Vagina (tissue), 2 donors: ENCODE data around the gene EPB41L2. TPM values are rescaled to one million over a fixed set of nuclear protein-coding genes. Genes with fewer than 3 reads are reported as not detected.
A peak's percentile ranks its signal among the peaks of the same experiment; 100 is the strongest.

ENCODE experiments used
- DNase-seq, 2 donors: peaks; one replicate each; pipeline ENCODE4 v3.0.0-alpha.2; 2017; ENCODE audit errors: extremely low spot score in 2 of 2
- H3K27ac ChIP-seq: fragments of 200-600 bp; sonication (generic); one replicate; pipeline ENCODE4 v1.5.1; 2019
- H3K27me3 ChIP-seq: fragments of 200-600 bp; sonication (generic); one replicate; pipeline ENCODE4 v1.5.1; 2019
- H3K36me3 ChIP-seq, 2 donors: fragments of 200-600 bp; sonication (generic); one replicate each; pipeline ENCODE4 v1.5.1; 2017 to 2019
- H3K4me1 ChIP-seq: fragments of 200-600 bp; sonication (generic); one replicate; pipeline ENCODE4 v1.5.1; 2019
- H3K4me3 ChIP-seq, 2 donors: fragments of 200-600 bp; sonication (generic); 1 replicate in 1 of 2; 2 replicates in 1 of 2; pipeline ENCODE4 v1.5.1; 2016 to 2019
- H3K9me3 ChIP-seq: fragments of 200-600 bp; sonication (generic); one replicate; pipeline ENCODE4 v1.5.1; 2019
- POLR2A ChIP-seq, 2 donors: fragments of 450-650 bp; IDR thresholded peaks; one replicate each; pipeline ENCODE4 v1.6.1; 2017; ENCODE audit warnings: antibody characterized with exemption in 2 of 2, mild to moderate bottlenecking in 2 of 2, moderate library complexity in 2 of 2
- POLR2AphosphoS5 ChIP-seq, 2 donors: sonication (generic); formaldehyde crosslinking; IDR thresholded peaks; one replicate each; pipeline ENCODE4 v1.9.0; 2017; ENCODE audit warnings: antibody characterized with exemption in 2 of 2, mild to moderate bottlenecking in 2 of 2, low read depth in 1 of 2; ENCODE audit not compliant: insufficient read depth in 1 of 2
- intact Hi-C: fragments of 100-400 bp; cut with DNase I; formaldehyde crosslinking; loops from one replicate; pipeline ENCODE4 v1.15.1; 2023
- total RNA-seq: library from RNA; depleted of rRNA; stranded (reverse); fragments of >200 nt; gene quantifications from one replicate; pipeline ENCODE4 v1.2.3, GENCODE V29; 2016
- TF ChIP-seq, protein P1 (sequence below), 3 experiments: fragments of 450-650 bp in 2 of 3; fragments of 200-600 bp in 1 of 3; sonication (generic) in 1 of 3; IDR thresholded peaks; one replicate each; pipeline ENCODE4 v1.5.1; 2017 to 2019; ENCODE audit warnings: antibody characterized with exemption in 3 of 3, mild to moderate bottlenecking in 2 of 3, moderate library complexity in 2 of 3

Gene EPB41L2
- total RNA-seq, 1 donor from 2014 or later = 96.7 TPM

DNA sequence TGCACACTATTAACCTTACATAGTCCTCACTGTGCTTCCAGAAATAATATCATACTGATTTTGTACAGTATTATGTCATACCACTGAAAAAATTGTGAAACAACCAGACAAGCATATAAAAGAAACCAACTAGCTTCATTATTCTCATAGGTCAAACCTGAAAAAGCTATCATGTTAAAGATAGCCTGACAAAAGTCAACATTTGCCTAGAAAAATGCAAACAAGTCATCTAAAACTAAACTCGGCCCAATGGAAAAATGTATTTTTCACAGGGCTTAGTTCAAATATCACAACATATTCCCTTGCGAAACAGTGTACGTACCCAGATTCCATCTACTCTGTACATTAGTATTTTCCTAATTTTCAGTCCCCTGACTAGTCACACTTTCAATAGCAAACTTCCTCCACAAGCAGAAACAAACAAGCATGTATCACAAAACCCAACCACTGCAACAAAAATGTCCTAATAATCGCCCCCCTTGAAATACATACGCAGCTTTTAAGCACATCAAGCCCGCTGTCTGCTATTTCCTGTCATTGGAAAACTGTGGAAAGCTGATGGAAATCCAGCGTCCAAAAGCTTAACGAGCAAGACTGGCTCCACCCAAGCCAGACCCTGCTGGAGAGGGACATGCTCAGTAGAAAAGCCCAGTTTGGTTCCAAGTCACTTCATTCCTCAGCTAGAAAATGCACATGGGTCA, 93.1 kb downstream of the EPB41L2 start:
- Histone ChIP-seq H3K9me3 (no peaks in the 10 kb centered on the region), H3K4me3 (peak overlapping the region; percentile 30 to 33), H3K27ac (peak overlapping the region; percentile 13), H3K36me3 (no peaks in the 10 kb centered on the region), H3K4me1 (peaks cover 37% of the 10 kb centered on the region), H3K27me3 (no peaks in the 10 kb centered on the region)
- DNase-seq = no peak
- TF ChIP-seq POLR2AphosphoS5 (IDR thresholded peaks at IDR 0.05; ENCODE audit: insufficient read depth in 1 of 2, low read depth in 1 of 2) (no peak), POLR2A (IDR thresholded peaks at IDR 0.05) (no peak)
- TF ChIP-seq, protein P1, sequence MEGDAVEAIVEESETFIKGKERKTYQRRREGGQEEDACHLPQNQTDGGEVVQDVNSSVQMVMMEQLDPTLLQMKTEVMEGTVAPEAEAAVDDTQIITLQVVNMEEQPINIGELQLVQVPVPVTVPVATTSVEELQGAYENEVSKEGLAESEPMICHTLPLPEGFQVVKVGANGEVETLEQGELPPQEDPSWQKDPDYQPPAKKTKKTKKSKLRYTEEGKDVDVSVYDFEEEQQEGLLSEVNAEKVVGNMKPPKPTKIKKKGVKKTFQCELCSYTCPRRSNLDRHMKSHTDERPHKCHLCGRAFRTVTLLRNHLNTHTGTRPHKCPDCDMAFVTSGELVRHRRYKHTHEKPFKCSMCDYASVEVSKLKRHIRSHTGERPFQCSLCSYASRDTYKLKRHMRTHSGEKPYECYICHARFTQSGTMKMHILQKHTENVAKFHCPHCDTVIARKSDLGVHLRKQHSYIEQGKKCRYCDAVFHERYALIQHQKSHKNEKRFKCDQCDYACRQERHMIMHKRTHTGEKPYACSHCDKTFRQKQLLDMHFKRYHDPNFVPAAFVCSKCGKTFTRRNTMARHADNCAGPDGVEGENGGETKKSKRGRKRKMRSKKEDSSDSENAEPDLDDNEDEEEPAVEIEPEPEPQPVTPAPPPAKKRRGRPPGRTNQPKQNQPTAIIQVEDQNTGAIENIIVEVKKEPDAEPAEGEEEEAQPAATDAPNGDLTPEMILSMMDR (IDR thresholded peaks at IDR 0.05) = no peak
- intact Hi-C loops = no loop called here

DNA sequence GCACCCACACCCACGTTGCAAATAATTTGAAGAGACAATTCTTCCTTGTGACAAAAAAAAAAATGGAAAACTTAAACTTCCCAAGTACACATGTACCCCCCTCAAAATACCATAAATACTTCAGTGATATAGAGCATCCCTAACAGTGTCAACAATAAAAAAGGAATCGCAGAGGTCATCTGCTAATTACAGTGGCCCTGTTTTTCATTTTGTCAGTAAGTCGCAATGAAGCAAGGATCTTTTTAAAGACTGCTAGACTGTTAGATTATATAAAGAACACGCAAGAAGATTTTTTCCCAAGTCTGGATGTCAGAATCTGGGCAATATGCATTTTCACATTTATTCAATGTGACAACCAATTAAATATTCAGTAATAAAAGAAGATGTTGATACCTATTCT, 93.9 kb downstream of the EPB41L2 start:
- Histone ChIP-seq H3K36me3 (no peaks in the 10 kb centered on the region), H3K4me1 (peaks cover 37% of the 10 kb centered on the region), H3K9me3 (no peaks in the 10 kb centered on the region), H3K27me3 (no peaks in the 10 kb centered on the region), H3K4me3 (peak overlapping the region; percentile 30 to 33), H3K27ac (peak overlapping the region; percentile 13)
- DNase-seq = no peak
- TF ChIP-seq, protein P1 (IDR thresholded peaks at IDR 0.05) = no peak
- intact Hi-C loops = no loop called here

DNA sequence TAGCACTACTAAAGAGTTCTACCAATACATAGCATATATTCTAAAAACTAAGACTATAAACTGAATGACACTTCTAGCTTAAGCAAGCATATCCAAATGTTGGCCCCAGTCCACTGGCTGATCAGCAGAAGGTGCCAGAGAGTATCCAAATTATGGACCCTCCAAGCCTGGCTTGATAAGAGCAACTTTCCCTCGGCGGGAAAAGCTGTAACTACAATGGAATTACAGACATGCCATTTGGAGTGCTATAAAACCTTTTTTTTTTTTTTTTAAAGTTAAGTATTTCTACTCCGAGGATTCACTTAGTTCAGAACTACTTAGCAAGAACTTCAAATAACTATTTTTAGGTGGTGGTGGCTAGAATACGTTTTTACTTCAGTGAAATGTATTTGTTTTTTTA, 94.6 kb downstream of the EPB41L2 start:
- no peaks in the 10 kb centered on the region for H3K9me3 ChIP-seq
- intact Hi-C loops = no loop called here
- H3K4me3 ChIP-seq = peak overlapping the region; percentile 2 to 13
- H3K36me3 ChIP-seq = no peaks in the 10 kb centered on the region
- H3K27ac ChIP-seq = no peak overlapping the region
- no peak for DNase-seq
- H3K4me1 ChIP-seq = peaks cover 37% of the 10 kb centered on the region
- no peak for TF ChIP-seq POLR2AphosphoS5 (IDR thresholded peaks at IDR 0.05; ENCODE audit: insufficient read depth in 1 of 2, low read depth in 1 of 2)
- no peak for TF ChIP-seq POLR2A (IDR thresholded peaks at IDR 0.05)
- TF ChIP-seq, protein P1 (IDR thresholded peaks at IDR 0.05) = no peak
- H3K27me3 ChIP-seq = no peaks in the 10 kb centered on the region

DNA sequence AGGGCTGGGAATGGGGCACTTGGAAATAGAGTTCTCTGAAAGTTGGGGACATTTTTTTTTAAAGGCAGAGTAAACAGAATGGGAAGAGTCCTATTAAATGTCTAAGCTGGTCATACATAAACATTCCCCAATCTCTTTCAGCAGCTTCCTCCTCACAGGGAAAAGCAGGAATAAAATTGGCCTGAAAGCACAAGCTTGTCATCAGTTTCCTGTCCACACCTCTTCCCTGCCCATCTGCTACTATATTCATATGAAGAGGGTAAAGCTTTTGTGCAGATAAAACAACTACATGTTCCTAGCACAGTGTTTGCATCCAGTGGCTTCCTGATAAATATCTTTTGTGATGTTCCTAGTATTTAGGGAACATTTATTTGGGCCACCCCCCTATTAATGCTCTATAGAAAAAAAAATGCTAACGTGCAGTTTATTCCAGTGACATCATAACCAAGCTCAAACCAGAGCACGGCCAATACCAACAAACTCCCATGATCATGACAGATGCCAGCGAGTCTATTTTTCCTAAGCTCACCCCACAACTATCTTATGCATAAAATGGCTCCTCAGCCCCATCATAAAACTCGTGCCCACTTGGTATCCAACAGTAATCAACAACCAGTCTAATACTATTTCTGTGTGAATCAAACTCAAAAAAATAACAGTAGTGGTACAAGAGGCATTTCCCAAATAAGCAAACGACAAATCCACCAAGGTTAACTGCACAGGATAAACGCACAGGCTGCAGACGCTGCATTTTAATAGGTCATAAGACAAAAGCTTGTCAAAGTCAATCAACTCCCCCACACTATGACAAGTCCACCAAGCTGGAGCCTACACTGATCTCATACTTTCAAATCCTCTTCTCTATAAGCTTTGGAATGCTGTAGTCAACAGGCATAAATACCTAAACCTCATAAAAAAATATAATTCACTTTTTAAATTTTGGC, 95.3 kb downstream of the EPB41L2 start:
- Histone ChIP-seq H3K27me3 (no peaks in the 10 kb centered on the region), H3K9me3 (no peaks in the 10 kb centered on the region), H3K4me1 (peaks cover 37% of the 10 kb centered on the region), H3K27ac (no peak overlapping the region), H3K4me3 (peak overlapping the region; percentile 2 to 13), H3K36me3 (no peaks in the 10 kb centered on the region)
- TF ChIP-seq POLR2AphosphoS5 (IDR thresholded peaks at IDR 0.05; ENCODE audit: insufficient read depth in 1 of 2, low read depth in 1 of 2) = no peak
- TF ChIP-seq, protein P1 (IDR thresholded peaks at IDR 0.05) = no peak
- TF ChIP-seq POLR2A (IDR thresholded peaks at IDR 0.05) = no peak
- intact Hi-C loops = no loop called here
- no peak for DNase-seq
